ENCODE data around the gene ADD3.
A peak's percentile ranks its signal among the peaks of the same experiment; 100 is the strongest.

DNA sequence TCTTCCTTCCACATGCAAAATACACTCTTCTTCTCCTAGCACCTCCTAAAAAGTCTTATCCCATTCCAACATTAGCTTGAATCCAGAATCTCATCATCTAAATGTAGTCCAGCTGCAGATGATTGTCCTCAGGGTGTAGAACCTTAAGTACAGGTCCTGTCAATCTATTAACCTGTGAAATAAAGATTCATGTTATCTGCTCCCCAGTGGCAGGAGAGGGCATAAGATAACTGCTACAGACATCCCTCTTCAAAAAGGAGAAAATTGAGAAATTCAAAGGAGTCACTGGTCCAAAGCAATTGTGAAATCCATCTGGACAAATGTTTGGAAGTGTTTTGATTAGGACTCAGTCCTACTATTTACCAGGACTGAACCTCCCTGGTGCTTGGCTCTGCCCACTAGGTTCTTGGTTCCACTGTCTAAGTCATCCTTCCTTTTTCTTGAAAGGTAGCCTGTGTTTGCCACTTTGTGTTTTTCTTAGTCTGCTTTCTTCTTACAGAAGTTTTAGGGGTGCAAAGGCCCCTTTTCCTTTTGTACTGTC is 96.2 kb downstream of the ADD3 start:
- TF ChIP-seq, protein P1, sequence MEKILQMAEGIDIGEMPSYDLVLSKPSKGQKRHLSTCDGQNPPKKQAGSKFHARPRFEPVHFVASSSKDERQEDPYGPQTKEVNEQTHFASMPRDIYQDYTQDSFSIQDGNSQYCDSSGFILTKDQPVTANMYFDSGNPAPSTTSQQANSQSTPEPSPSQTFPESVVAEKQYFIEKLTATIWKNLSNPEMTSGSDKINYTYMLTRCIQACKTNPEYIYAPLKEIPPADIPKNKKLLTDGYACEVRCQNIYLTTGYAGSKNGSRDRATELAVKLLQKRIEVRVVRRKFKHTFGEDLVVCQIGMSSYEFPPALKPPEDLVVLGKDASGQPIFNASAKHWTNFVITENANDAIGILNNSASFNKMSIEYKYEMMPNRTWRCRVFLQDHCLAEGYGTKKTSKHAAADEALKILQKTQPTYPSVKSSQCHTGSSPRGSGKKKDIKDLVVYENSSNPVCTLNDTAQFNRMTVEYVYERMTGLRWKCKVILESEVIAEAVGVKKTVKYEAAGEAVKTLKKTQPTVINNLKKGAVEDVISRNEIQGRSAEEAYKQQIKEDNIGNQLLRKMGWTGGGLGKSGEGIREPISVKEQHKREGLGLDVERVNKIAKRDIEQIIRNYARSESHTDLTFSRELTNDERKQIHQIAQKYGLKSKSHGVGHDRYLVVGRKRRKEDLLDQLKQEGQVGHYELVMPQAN (conservative IDR thresholded peaks at IDR 0.05) = no peak
- TF ChIP-seq POLR2A (IDR thresholded peaks at IDR 0.05; ENCODE audit: low read depth, low read length) (no peak), MXI1 (IDR thresholded peaks at IDR 0.05; ENCODE audit: low read depth, low read length) (no peak), HCFC1 (IDR thresholded peaks at IDR 0.05; ENCODE audit: low read length) (no peak), JUND (IDR thresholded peaks at IDR 0.05; ENCODE audit: low read depth, low read length) (no peak), POLR2AphosphoS5 (IDR thresholded peaks at IDR 0.05; ENCODE audit: low read length) (no peak), DPF2 (IDR thresholded peaks at IDR 0.05) (no peak), EP300 (IDR thresholded peaks at IDR 0.05; ENCODE audit: borderline replicate concordance in 1 of 2, control insufficient read depth in 1 of 2, low read depth in 2 of 2, low read length in 2 of 2) (no peak), SRF (IDR thresholded peaks at IDR 0.05; ENCODE audit: low read depth in 2 of 2, low read length in 2 of 2) (no peak)
- TF ChIP-seq, protein P2, sequence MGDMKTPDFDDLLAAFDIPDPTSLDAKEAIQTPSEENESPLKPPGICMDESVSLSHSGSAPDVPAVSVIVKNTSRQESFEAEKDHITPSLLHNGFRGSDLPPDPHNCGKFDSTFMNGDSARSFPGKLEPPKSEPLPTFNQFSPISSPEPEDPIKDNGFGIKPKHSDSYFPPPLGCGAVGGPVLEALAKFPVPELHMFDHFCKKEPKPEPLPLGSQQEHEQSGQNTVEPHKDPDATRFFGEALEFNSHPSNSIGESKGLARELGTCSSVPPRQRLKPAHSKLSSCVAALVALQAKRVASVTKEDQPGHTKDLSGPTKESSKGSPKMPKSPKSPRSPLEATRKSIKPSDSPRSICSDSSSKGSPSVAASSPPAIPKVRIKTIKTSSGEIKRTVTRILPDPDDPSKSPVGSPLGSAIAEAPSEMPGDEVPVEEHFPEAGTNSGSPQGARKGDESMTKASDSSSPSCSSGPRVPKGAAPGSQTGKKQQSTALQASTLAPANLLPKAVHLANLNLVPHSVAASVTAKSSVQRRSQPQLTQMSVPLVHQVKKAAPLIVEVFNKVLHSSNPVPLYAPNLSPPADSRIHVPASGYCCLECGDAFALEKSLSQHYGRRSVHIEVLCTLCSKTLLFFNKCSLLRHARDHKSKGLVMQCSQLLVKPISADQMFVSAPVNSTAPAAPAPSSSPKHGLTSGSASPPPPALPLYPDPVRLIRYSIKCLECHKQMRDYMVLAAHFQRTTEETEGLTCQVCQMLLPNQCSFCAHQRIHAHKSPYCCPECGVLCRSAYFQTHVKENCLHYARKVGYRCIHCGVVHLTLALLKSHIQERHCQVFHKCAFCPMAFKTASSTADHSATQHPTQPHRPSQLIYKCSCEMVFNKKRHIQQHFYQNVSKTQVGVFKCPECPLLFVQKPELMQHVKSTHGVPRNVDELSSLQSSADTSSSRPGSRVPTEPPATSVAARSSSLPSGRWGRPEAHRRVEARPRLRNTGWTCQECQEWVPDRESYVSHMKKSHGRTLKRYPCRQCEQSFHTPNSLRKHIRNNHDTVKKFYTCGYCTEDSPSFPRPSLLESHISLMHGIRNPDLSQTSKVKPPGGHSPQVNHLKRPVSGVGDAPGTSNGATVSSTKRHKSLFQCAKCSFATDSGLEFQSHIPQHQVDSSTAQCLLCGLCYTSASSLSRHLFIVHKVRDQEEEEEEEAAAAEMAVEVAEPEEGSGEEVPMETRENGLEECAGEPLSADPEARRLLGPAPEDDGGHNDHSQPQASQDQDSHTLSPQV (IDR thresholded peaks at IDR 0.05) = no peak
- TF ChIP-seq, protein P3, sequence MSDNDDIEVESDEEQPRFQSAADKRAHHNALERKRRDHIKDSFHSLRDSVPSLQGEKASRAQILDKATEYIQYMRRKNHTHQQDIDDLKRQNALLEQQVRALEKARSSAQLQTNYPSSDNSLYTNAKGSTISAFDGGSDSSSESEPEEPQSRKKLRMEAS (IDR thresholded peaks at IDR 0.05; ENCODE audit: low read depth, low read length) = no peak
- TF ChIP-seq, protein P4, sequence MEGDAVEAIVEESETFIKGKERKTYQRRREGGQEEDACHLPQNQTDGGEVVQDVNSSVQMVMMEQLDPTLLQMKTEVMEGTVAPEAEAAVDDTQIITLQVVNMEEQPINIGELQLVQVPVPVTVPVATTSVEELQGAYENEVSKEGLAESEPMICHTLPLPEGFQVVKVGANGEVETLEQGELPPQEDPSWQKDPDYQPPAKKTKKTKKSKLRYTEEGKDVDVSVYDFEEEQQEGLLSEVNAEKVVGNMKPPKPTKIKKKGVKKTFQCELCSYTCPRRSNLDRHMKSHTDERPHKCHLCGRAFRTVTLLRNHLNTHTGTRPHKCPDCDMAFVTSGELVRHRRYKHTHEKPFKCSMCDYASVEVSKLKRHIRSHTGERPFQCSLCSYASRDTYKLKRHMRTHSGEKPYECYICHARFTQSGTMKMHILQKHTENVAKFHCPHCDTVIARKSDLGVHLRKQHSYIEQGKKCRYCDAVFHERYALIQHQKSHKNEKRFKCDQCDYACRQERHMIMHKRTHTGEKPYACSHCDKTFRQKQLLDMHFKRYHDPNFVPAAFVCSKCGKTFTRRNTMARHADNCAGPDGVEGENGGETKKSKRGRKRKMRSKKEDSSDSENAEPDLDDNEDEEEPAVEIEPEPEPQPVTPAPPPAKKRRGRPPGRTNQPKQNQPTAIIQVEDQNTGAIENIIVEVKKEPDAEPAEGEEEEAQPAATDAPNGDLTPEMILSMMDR (IDR thresholded peaks at IDR 0.05 in 2 of 3, conservative IDR thresholded peaks at IDR 0.05 in 1 of 3; ENCODE audit: control insufficient read depth in 2 of 3, extremely low read depth in 1 of 3, insufficient read depth in 1 of 3, low read depth in 3 of 3, low read length in 3 of 3) = peak in 1 of 3 experiments; percentile 15; a peak in 1 of 6 replicates

Data from GM12878 (cell line).